SU-DHL-6 (cell line): ENCODE results near the gene WNT7A.

Experiments used
- CTCF ChIP-seq: fragments of 200-600 bp; sonication (generic); IDR thresholded peaks from one replicate; pipeline ENCODE4 v1.5.1; 2017; ENCODE audit warnings: antibody characterized with exemption, mild to moderate bottlenecking, low read length, moderate library complexity; ENCODE audit not compliant: insufficient read depth, poor library complexity, severe bottlenecking
- EZH2phosphoT487 ChIP-seq: fragments of 200-600 bp; sonication (generic), shearing (Covaris generic); conservative IDR thresholded peaks from 2 replicates; pipeline ENCODE4 v1.6.1; 2018; ENCODE audit warnings: mild to moderate bottlenecking, antibody characterized with exemption, low read length, moderate library complexity, mixed read lengths

- TF ChIP-seq CTCF: no peak
- no peak for TF ChIP-seq EZH2phosphoT487
Observed at GRCh38 chr3:13801361-13802204, 78.3 kb downstream of the WNT7A start.
